ENCODE results near the gene CAMK2G.
A peak's percentile ranks its signal among the peaks of the same experiment; 100 is the strongest.
"Not testable (repeated sequence)": the region's sequence is repeated elsewhere in the genome, so short reads cannot be mapped to it uniquely, and the experiment has no call there.

Gene CAMK2G

GRCh38 chr10:73902351-73902750 lies 28.0 kb upstream of the CAMK2G start:
- DNase-seq, result no peak

- DNase-seq, result no peak
These were observed 26.9 kb upstream of the CAMK2G start for GRCh38 chr10:73901261-73901660.

GRCh38 chr10:73900064-73900463 lies 25.7 kb upstream of the CAMK2G start:
- DNase-seq, result no peak

- peak; percentile 79 for DNase-seq
These were observed 25.1 kb upstream of the CAMK2G start for GRCh38 chr10:73899423-73899822.

GRCh38 chr10:73898730-73899410 lies 24.5 kb upstream of the CAMK2G start:
- DNase-seq, result no peak

- DNase-seq, result no peak
These were observed 23.3 kb upstream of the CAMK2G start for GRCh38 chr10:73897693-73898092.

GRCh38 chr10:73895381-73895780 lies 21.0 kb upstream of the CAMK2G start:
- DNase-seq, result not testable (repeated sequence)

- peak; percentile 58 for DNase-seq
These were observed 20.1 kb upstream of the CAMK2G start for GRCh38 chr10:73894245-73894971.

- peak; percentile 49 for DNase-seq
These were observed 19.1 kb upstream of the CAMK2G start for GRCh38 chr10:73893426-73893825.

GRCh38 chr10:73892310-73893030 lies 18.1 kb upstream of the CAMK2G start:
- peak; percentile 85 for DNase-seq

- DNase-seq, result no peak
These were observed 17.2 kb upstream of the CAMK2G start for GRCh38 chr10:73891540-73891939.

GRCh38 chr10:73890830-73891229 lies 16.5 kb upstream of the CAMK2G start:
- not testable (repeated sequence) for DNase-seq

- DNase-seq, result no peak
These were observed 15.9 kb upstream of the CAMK2G start for GRCh38 chr10:73890261-73890660.

GRCh38 chr10:73889416-73889815 lies 15.1 kb upstream of the CAMK2G start:
- peak; percentile 78 for DNase-seq

GRCh38 chr10:73889014-73889413 lies 14.7 kb upstream of the CAMK2G start:
- peak; percentile 95 for DNase-seq

- DNase-seq, result no peak
These were observed 14.2 kb upstream of the CAMK2G start for GRCh38 chr10:73888514-73888913.

- DNase-seq, result peak; percentile 98
These were observed 13.1 kb upstream of the CAMK2G start for GRCh38 chr10:73887294-73888039.

- DNase-seq, result no peak
These were observed 12.4 kb upstream of the CAMK2G start for GRCh38 chr10:73886661-73887293.

- peak; percentile 87 for DNase-seq
These were observed 11.8 kb upstream of the CAMK2G start for GRCh38 chr10:73886085-73886529.

GRCh38 chr10:73884017-73884416 lies 9.7 kb upstream of the CAMK2G start:
- DNase-seq, result no peak

GRCh38 chr10:73881221-73881919 lies 7.0 kb upstream of the CAMK2G start:
- DNase-seq, result no peak

Data from fibroblast of skin of scalp (primary cell).